Sigmoid colon (tissue), 7 donors: ENCODE results near the gene CABP7. TPM values are rescaled to one million over a fixed set of nuclear protein-coding genes. Genes with fewer than 3 reads are reported as not detected.

Experiments used
- DNase-seq: peaks from one replicate; pipeline ENCODE4 v3.0.0-alpha.2; 2019
- H3K27ac ChIP-seq, 4 donors: fragments of 200-600 bp; sonication (generic); one replicate each; pipeline ENCODE4 v1.5.1; 2016 to 2019; ENCODE audit warnings: mild to moderate bottlenecking in 1 of 4
- H3K27me3 ChIP-seq, 3 donors: fragments of 200-600 bp; sonication (generic); one replicate each; pipeline ENCODE4 v1.5.1; 2019; ENCODE audit warnings: mild to moderate bottlenecking in 1 of 3
- H3K36me3 ChIP-seq, 4 donors: fragments of 200-600 bp; sonication (generic); one replicate each; pipeline ENCODE4 v1.5.1; 2016 to 2019
- H3K4me1 ChIP-seq, 4 donors: fragments of 200-600 bp; sonication (generic); one replicate each; pipeline ENCODE4 v1.5.1; 2017 to 2019
- H3K4me3 ChIP-seq, 4 donors: fragments of 200-600 bp; sonication (generic); one replicate each; pipeline ENCODE4 v1.5.1; 2017 to 2019; ENCODE audit warnings: mild to moderate bottlenecking in 2 of 4, moderate library complexity in 1 of 4
- H3K9me3 ChIP-seq, 4 donors: fragments of 200-600 bp in 3 of 4; sonication (generic) in 3 of 4; one replicate each; pipeline versions ENCODE4 v1.5.1 to v1.6.1; 2013 to 2019
- EP300 ChIP-seq, 4 donors: sonication (generic); formaldehyde crosslinking; IDR thresholded peaks; one replicate each; pipeline ENCODE4 v1.6.1; 2017; ENCODE audit warnings: antibody characterized with exemption in 4 of 4
- POLR2A ChIP-seq, 2 donors: fragments of 450-650 bp; IDR thresholded peaks; one replicate each; pipeline ENCODE4 v1.6.1; 2016; ENCODE audit warnings: antibody characterized with exemption in 2 of 2, mild to moderate bottlenecking in 2 of 2, moderate library complexity in 2 of 2
- POLR2AphosphoS5 ChIP-seq, 4 donors: sonication (generic); formaldehyde crosslinking; IDR thresholded peaks; one replicate each; pipeline ENCODE4 v1.6.1; 2017; ENCODE audit warnings: antibody characterized with exemption in 4 of 4
- WGBS, 2 donors: extraction: QIAGEN DNeasy Blood & Tissue Kit; methylation state at CpG; one replicate each; pipeline ENCODE4 v1.1.7; 2013; 5-methylcytosine and 5-hydroxymethylcytosine counted together
- intact Hi-C: fragments of 100-400 bp; cut with DNase I; formaldehyde crosslinking; loops from one replicate; pipeline ENCODE4 v1.15.1; 2023
- polyA plus RNA-seq, 3 donors: library from polyadenylated mRNA; stranded (reverse); fragments of 200-250 nt; gene quantifications; one replicate each; pipeline ENCODE4 v1.2.3, GENCODE V29; 2013
- total RNA-seq, 4 donors: library from RNA; depleted of rRNA; stranded (reverse); fragments of >200 nt; gene quantifications; one replicate each; pipeline ENCODE4 v1.1.0, GENCODE V29; 2016
- TF ChIP-seq, protein P1 (sequence below), 4 experiments: fragments of 450-650 bp in 3 of 4; fragments of 200-600 bp in 1 of 4; IDR thresholded peaks; one replicate each; pipeline ENCODE4 v1.5.1; 2016 to 2019; ENCODE audit warnings: antibody characterized with exemption in 4 of 4, mild to moderate bottlenecking in 3 of 4, moderate library complexity in 2 of 4
- donor health status: healthy with polysubstance abuse.
- donor health status: Bipolar disorder and iron deficiency.
- donor health status: healthy.

The CABP7 gene
- total and polyA plus RNA-seq, 7 donors = under 0.01 to 1.1 (median 0.47) TPM; not detected in 4

DNA sequence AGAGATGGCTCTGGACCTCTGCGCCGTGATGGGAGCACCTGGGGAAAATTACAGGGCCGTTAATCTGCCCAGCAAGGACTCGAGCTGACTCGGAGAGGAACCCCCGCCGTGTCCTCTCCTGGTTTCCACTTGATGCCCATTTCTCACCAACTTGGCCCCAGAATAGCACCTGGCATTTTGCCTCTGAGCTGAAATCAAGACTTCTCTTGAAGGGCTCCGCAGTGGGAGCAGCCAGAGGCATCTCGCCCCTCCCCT, 19.0 kb upstream of the CABP7 start:
- H3K36me3 ChIP-seq = peaks cover 0 to 23% (median 3%) of the 10 kb centered on the region in 4 donors
- 33 to 49% methylated on average over 9 of the region's 9 CpGs for WGBS, 2 donors

DNA sequence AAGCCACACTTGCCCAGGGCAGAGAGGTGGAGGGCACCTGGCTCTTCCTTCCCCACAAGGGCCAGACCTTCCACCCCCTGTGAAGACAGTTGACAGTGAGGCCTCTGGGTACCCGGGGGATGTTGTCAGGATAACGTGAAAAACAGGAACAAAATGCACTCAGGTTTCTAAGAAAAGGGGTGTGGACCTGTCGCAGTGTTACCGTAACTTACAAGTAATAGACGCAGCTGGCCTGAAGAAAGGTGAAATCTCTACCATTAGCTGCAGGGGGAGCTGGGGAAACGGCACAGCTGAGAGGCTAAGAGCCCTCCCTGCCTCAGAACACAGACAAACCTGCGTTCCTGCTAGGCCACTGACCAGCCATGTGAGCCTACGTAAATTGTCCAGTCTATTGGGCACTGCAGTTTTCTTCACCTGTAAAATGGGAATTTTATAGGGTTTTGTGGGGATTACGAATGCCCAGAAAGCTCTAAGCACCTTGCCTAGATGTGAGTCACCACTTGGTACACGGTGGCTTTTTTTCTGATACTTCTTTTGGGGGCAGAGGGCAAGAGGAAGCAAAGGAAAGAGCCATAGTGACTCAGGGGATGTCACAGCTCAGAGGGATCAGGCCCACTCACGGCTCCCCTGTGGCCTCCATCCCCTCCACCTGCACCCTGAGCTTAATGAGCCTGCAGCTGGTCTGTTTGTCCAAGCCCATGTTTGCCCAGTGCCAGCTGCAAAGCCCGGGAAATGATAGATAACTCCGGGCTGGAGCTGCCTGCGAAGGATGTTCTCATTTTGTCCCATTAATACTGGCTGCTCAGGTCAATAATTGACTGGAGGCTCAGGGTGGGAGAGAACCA, 18.4 kb upstream of the CABP7 start:
- H3K36me3 ChIP-seq = peaks cover 0 to 18% (median 3%) of the 10 kb centered on the region in 4 donors
- H3K27me3 ChIP-seq = peaks cover 0 to 40% (median 0%) of the 10 kb centered on the region in 3 donors
- WGBS, 2 donors = 8 to 27% methylated on average over 14 of the region's 14 CpGs
- H3K9me3 ChIP-seq = no peaks in the 10 kb centered on the region
- no peak for DNase-seq
- no peak for TF ChIP-seq EP300 (IDR thresholded peaks at IDR 0.05)
- TF ChIP-seq POLR2AphosphoS5 (IDR thresholded peaks at IDR 0.05) = no peak
- TF ChIP-seq, protein P1, sequence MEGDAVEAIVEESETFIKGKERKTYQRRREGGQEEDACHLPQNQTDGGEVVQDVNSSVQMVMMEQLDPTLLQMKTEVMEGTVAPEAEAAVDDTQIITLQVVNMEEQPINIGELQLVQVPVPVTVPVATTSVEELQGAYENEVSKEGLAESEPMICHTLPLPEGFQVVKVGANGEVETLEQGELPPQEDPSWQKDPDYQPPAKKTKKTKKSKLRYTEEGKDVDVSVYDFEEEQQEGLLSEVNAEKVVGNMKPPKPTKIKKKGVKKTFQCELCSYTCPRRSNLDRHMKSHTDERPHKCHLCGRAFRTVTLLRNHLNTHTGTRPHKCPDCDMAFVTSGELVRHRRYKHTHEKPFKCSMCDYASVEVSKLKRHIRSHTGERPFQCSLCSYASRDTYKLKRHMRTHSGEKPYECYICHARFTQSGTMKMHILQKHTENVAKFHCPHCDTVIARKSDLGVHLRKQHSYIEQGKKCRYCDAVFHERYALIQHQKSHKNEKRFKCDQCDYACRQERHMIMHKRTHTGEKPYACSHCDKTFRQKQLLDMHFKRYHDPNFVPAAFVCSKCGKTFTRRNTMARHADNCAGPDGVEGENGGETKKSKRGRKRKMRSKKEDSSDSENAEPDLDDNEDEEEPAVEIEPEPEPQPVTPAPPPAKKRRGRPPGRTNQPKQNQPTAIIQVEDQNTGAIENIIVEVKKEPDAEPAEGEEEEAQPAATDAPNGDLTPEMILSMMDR (IDR thresholded peaks at IDR 0.05) = no peak
- no peak for TF ChIP-seq POLR2A (IDR thresholded peaks at IDR 0.05)
- no peak overlapping the region for H3K27ac ChIP-seq
- no peak overlapping the region for H3K4me3 ChIP-seq
- intact Hi-C loops = no loop called here
- peaks cover 0 to 31% (median 21%) of the 10 kb centered on the region in 4 donors for H3K4me1 ChIP-seq

More for the DNA sequence above, 19.0 kb upstream of the CABP7 start:
- peaks cover 0 to 40% (median 0%) of the 10 kb centered on the region in 3 donors for H3K27me3 ChIP-seq
- H3K4me3 ChIP-seq = no peak overlapping the region
- peaks cover 0 to 31% (median 18%) of the 10 kb centered on the region in 4 donors for H3K4me1 ChIP-seq
- TF ChIP-seq, protein P1 (IDR thresholded peaks at IDR 0.05) = no peak
- TF ChIP-seq EP300 (IDR thresholded peaks at IDR 0.05) (no peak), POLR2AphosphoS5 (IDR thresholded peaks at IDR 0.05) (no peak), POLR2A (IDR thresholded peaks at IDR 0.05) (no peak)
- no peak overlapping the region for H3K27ac ChIP-seq
- no peak for DNase-seq
- intact Hi-C loops = no loop called here
- no peaks in the 10 kb centered on the region for H3K9me3 ChIP-seq

DNA sequence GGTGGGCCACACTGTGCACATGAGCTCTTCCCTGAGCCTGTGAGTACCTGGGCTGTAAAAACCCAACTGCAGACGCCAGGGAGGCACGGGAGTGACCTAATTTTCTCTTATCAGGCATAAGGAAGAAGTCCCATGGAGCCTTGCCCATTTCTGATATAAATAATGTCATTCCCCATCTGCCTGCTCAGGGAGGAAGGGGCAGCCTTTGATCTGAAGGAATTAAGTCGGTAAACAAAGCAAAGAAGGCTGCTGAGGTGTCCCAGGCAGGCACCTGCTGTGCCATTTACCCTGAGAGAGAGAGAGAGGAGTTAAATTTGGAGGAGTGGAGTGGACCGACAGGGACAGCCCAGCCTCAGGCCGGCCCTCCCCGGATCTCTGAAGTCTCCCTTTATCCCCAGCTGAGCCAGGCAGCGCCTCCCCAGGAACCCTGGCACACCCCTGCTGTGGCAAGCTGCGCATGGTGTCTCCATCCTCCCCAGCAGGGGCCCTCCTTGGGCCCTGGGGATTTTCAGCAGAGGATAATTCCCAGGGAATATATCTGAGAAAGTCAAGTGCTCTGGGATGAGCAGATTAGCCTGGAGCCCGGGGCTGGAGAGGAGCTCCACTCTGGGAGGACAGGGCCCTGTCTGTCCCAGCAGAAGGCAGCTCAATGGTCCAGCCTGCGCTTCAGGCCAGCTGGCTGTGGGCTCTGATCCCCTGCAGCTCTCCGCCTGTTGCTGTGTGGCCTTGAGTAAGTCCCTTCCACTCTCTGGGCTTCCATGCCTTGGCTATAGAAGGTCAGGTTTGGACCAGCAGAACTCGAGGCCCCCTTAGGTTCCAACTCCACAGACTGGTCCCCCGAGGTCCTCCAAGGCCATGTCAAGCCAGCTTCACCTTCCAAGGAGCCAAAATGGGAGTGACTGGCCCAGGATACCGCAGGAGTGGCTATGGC, 17.5 kb upstream of the CABP7 start:
- Histone ChIP-seq H3K27me3 (peaks cover 0 to 40% (median 0%) of the 10 kb centered on the region in 3 donors), H3K4me3 (no peak overlapping the region), H3K4me1 (peaks cover 0 to 31% (median 21%) of the 10 kb centered on the region in 4 donors), H3K9me3 (no peaks in the 10 kb centered on the region), H3K36me3 (peaks cover 0 to 11% (median 3%) of the 10 kb centered on the region in 4 donors), H3K27ac (peak overlapping the region in 2 of 4 donors; percentile 26 to 31)
- WGBS, 2 donors = 29 to 55% methylated on average over 14 of the region's 14 CpGs
- TF ChIP-seq EP300 (IDR thresholded peaks at IDR 0.05) = no peak
- TF ChIP-seq POLR2A (IDR thresholded peaks at IDR 0.05) = no peak
- TF ChIP-seq POLR2AphosphoS5 (IDR thresholded peaks at IDR 0.05) = no peak
- intact Hi-C loops = no loop called here
- no peak for DNase-seq

DNA sequence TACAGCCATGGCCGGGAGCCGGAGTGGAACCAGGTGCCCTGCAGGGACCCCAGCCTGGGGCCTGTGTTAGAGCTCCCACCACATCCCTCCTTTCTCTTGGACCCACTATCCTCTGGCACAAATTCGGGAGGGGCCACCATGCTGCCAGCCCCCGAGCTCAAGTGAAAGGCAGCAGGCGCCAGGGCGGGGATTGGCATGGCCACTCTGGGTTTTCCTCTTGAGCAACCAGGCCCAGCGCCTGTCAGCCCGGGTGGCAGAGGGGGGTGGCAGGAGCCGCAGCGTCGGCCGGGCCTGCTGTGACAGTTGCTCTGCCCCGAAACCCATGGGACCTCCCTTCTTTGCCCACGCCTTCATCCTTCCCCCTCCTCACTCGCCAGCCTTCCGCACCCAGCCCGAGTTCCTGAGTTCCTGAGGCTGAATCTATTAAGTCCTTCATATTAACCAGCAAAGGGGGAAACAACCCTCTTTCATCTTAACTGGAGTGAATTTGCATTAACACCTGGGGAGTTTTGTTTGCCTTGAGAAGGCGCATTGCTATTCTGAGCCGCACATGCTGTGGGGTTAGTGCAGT, 16.8 kb upstream of the CABP7 start:
- no peak for TF ChIP-seq POLR2AphosphoS5 (IDR thresholded peaks at IDR 0.05)
- TF ChIP-seq, protein P1 (IDR thresholded peaks at IDR 0.05) = no peak
- TF ChIP-seq POLR2A (IDR thresholded peaks at IDR 0.05) = no peak
- Histone ChIP-seq H3K9me3 (no peaks in the 10 kb centered on the region), H3K4me1 (peaks cover 0 to 31% (median 21%) of the 10 kb centered on the region in 4 donors), H3K27ac (peak overlapping the region in 2 of 4 donors; percentile 26 to 55), H3K27me3 (peaks cover 0 to 40% (median 0%) of the 10 kb centered on the region in 3 donors), H3K4me3 (no peak overlapping the region), H3K36me3 (peaks cover 0 to 3% (median 0%) of the 10 kb centered on the region in 4 donors)
- intact Hi-C loops = no loop called here
- no peak for DNase-seq
- WGBS, 2 donors = 43 to 56% methylated on average over 19 of the region's 19 CpGs
